Osteoblast (primary cell): ENCODE measurements around the gene IL10RA. TPM values are rescaled to one million over a fixed set of nuclear protein-coding genes. Genes with fewer than 3 reads are reported as not detected.
A peak's percentile ranks its signal among the peaks of the same experiment; 100 is the strongest.

Experiments used
- DNase-seq: peaks from one replicate; pipeline ENCODE4 v3.0.0; 2011; ENCODE audit warnings: low spot score, mixed read lengths; ENCODE audit not compliant: insufficient read length; ENCODE audit errors: missing footprints
- H2AFZ ChIP-seq: 2 replicates; pipeline ENCODE4 v1.6.0; 2011; ENCODE audit warnings: mild to moderate bottlenecking, low read length
- H3K27ac ChIP-seq: 2 replicates; pipeline ENCODE4 v1.5.1; 2011; ENCODE audit warnings: mild to moderate bottlenecking, low read depth, low read length, moderate library complexity
- H3K27me3 ChIP-seq: 2 replicates; pipeline ENCODE4 v1.6.0; 2012; ENCODE audit warnings: mild to moderate bottlenecking, control low read depth, inconsistent platforms, low read length, moderate library complexity; ENCODE audit not compliant: insufficient read depth
- H3K36me3 ChIP-seq: 2 replicates; pipeline ENCODE4 v1.5.1; 2011; ENCODE audit warnings: mild to moderate bottlenecking, low read length, control low read depth, moderate library complexity; ENCODE audit not compliant: insufficient read depth
- H3K4me1 ChIP-seq: 2 replicates; pipeline ENCODE4 v1.5.1; 2011; ENCODE audit warnings: mild to moderate bottlenecking, low read length, control low read depth, moderate library complexity; ENCODE audit not compliant: insufficient read depth
- H3K4me2 ChIP-seq: 2 replicates; pipeline ENCODE4 v1.6.0; 2011; ENCODE audit warnings: mild to moderate bottlenecking, low read length; ENCODE audit not compliant: insufficient read depth
- H3K4me3 ChIP-seq: fragments of 200-600 bp; sonication (generic); 3 replicates; pipeline ENCODE4 v1.5.1; 2012; ENCODE audit warnings: mild to moderate bottlenecking, low read length, inconsistent platforms; ENCODE audit not compliant: insufficient read depth
- H3K79me2 ChIP-seq: 2 replicates; pipeline ENCODE4 v1.6.0; 2012; ENCODE audit warnings: mild to moderate bottlenecking, low read length, control low read depth, inconsistent platforms; ENCODE audit not compliant: insufficient read depth
- H3K9me3 ChIP-seq: 2 replicates; pipeline ENCODE4 v1.5.1; 2011; ENCODE audit warnings: low read depth, low read length, control low read depth
- H4K20me1 ChIP-seq: 2 replicates; pipeline ENCODE4 v1.6.0; 2012; ENCODE audit warnings: mild to moderate bottlenecking, low read length, control low read depth; ENCODE audit not compliant: insufficient read depth
- CTCF ChIP-seq: IDR thresholded peaks from 2 replicates; pipeline ENCODE4 v1.5.1; 2011; ENCODE audit warnings: mild to moderate bottlenecking, low read depth, low read length, moderate library complexity; ENCODE audit errors: extremely low read depth
- total RNA-seq: library from RNA; depleted of rRNA; stranded (reverse); fragments of >200 nt; gene quantifications from 2 replicates; pipeline ENCODE4 v1.2.3, GENCODE V29; 2012

Gene IL10RA
- total RNA-seq, 1 donor, result 1.1 TPM

GRCh38 chr11:117941976-117942654 is 44.1 kb upstream of the IL10RA start:
- H4K20me1 ChIP-seq, result no peaks in the 10 kb centered on the region
- H3K27me3 ChIP-seq, result no peaks in the 10 kb centered on the region
- no peaks in the 10 kb centered on the region for H3K79me2 ChIP-seq
- no peaks in the 10 kb centered on the region for H3K9me3 ChIP-seq
- no peak overlapping the region for H3K4me2 ChIP-seq
- no peak for TF ChIP-seq CTCF
- no peaks in the 10 kb centered on the region for H3K36me3 ChIP-seq
- no peak overlapping the region for H3K4me3 ChIP-seq
- DNase-seq, result no peak
- no peak overlapping the region for H3K27ac ChIP-seq
- H3K4me1 ChIP-seq, result no peaks in the 10 kb centered on the region
- no peak overlapping the region for H2AFZ ChIP-seq

GRCh38 chr11:117944554-117944953 is 41.6 kb upstream of the IL10RA start:
- no peak overlapping the region for H3K4me2 ChIP-seq
- no peaks in the 10 kb centered on the region for H4K20me1 ChIP-seq
- no peaks in the 10 kb centered on the region for H3K4me1 ChIP-seq
- no peak for DNase-seq
- H3K27ac ChIP-seq, result no peak overlapping the region
- no peaks in the 10 kb centered on the region for H3K79me2 ChIP-seq
- TF ChIP-seq CTCF, result no peak
- H3K9me3 ChIP-seq, result no peaks in the 10 kb centered on the region
- H3K36me3 ChIP-seq, result no peaks in the 10 kb centered on the region
- no peaks in the 10 kb centered on the region for H3K27me3 ChIP-seq
- no peak overlapping the region for H3K4me3 ChIP-seq
- H2AFZ ChIP-seq, result no peak overlapping the region

- Histone ChIP-seq H3K9me3 (no peaks in the 10 kb centered on the region), H3K4me2 (no peak overlapping the region), H3K4me1 (no peaks in the 10 kb centered on the region), H3K27me3 (no peaks in the 10 kb centered on the region), H3K27ac (no peak overlapping the region), H3K36me3 (no peaks in the 10 kb centered on the region), H3K79me2 (no peaks in the 10 kb centered on the region), H2AFZ (no peak overlapping the region), H3K4me3 (no peak overlapping the region), H4K20me1 (no peaks in the 10 kb centered on the region)
- peak; percentile 45 for DNase-seq
- TF ChIP-seq CTCF, result no peak
Measured at GRCh38 chr11:117945047-117945810, 41.0 kb upstream of the IL10RA start.

GRCh38 chr11:117946156-117946841 is 39.9 kb upstream of the IL10RA start:
- no peaks in the 10 kb centered on the region for H3K4me1 ChIP-seq
- no peaks in the 10 kb centered on the region for H3K9me3 ChIP-seq
- H2AFZ ChIP-seq, result no peak overlapping the region
- DNase-seq, result no peak
- no peak overlapping the region for H3K4me3 ChIP-seq
- H4K20me1 ChIP-seq, result no peaks in the 10 kb centered on the region
- no peak for TF ChIP-seq CTCF
- H3K4me2 ChIP-seq, result no peak overlapping the region
- H3K79me2 ChIP-seq, result no peaks in the 10 kb centered on the region
- no peak overlapping the region for H3K27ac ChIP-seq
- no peaks in the 10 kb centered on the region for H3K36me3 ChIP-seq
- no peaks in the 10 kb centered on the region for H3K27me3 ChIP-seq
